ENCODE results near the gene SYNE1.
A peak's percentile ranks its signal among the peaks of the same experiment; 100 is the strongest.
"Not testable (repeated sequence)": the region's sequence is repeated elsewhere in the genome, so short reads cannot be mapped to it uniquely, and the experiment has no call there.

SYNE1 gene

GRCh38 chr6:152637296-152638047, at the start of gene SYNE1:
Gene SYNE1 (minus strand): TSS chr6:152637362. CDS start chr6:152628331, 9,031 bp downstream.
- Mint-ChIP-seq H3K9me3 (no peaks in the 10 kb centered on the region), H3K27me3 (ENCODE audit: low read depth) (peaks cover 62% of the 10 kb centered on the region), H3K27ac (peak within 1 kb of the TSS in 2 of 3 experiments; percentile 20 to 53), H3K4me1 (peaks cover 9% of the 10 kb centered on the region), H3K36me3 (ENCODE audit: low read depth) (no peaks in the 10 kb centered on the region), H3K4me3 (peak within 1 kb of the TSS; percentile 91 to 95 (median 93))
- TF ChIP-seq, protein P1, sequence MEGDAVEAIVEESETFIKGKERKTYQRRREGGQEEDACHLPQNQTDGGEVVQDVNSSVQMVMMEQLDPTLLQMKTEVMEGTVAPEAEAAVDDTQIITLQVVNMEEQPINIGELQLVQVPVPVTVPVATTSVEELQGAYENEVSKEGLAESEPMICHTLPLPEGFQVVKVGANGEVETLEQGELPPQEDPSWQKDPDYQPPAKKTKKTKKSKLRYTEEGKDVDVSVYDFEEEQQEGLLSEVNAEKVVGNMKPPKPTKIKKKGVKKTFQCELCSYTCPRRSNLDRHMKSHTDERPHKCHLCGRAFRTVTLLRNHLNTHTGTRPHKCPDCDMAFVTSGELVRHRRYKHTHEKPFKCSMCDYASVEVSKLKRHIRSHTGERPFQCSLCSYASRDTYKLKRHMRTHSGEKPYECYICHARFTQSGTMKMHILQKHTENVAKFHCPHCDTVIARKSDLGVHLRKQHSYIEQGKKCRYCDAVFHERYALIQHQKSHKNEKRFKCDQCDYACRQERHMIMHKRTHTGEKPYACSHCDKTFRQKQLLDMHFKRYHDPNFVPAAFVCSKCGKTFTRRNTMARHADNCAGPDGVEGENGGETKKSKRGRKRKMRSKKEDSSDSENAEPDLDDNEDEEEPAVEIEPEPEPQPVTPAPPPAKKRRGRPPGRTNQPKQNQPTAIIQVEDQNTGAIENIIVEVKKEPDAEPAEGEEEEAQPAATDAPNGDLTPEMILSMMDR (IDR thresholded peaks at IDR 0.05; ENCODE audit: unreplicated experiment in 3 of 3), result no peak

- no peaks in the 10 kb centered on the region for H3K36me3 Mint-ChIP-seq (ENCODE audit: low read depth)
- no peaks in the 10 kb centered on the region for H3K27me3 Mint-ChIP-seq (ENCODE audit: low read depth)
- H3K4me3 Mint-ChIP-seq, result no peak overlapping the region
- H3K9me3 Mint-ChIP-seq, result no peaks in the 10 kb centered on the region
- TF ChIP-seq, protein P1 (IDR thresholded peaks at IDR 0.05; ENCODE audit: unreplicated experiment in 3 of 3), result no peak
- no peak overlapping the region for H3K27ac Mint-ChIP-seq
- no peaks in the 10 kb centered on the region for H3K4me1 Mint-ChIP-seq
These were observed 48.7 kb upstream of the SYNE1 start for GRCh38 chr6:152685819-152686218.

DNA sequence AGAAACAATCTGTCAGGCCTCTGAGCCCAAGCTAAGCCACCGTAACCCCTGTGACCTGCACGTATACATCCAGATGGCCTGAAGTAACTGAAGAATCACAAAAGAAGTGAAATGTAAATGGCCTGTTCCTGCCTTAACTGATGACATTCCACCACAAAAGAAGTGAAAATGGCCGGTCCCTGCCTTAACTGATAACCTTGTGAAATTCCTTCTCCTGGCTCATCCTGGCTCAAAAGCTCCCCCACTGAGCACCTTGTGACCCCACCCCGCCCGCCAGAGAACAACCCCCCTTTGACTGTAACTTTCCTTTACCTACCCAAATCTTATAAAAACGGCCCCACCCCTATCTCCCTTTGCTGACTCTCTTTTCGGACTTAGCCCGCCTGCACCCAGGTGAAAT, 45.8 kb upstream of the SYNE1 start:
- not testable (repeated sequence) for H3K4me3 Mint-ChIP-seq; H3K4me1 Mint-ChIP-seq; H3K27ac Mint-ChIP-seq; H3K27me3 Mint-ChIP-seq (ENCODE audit: low read depth); H3K9me3 Mint-ChIP-seq; H3K36me3 Mint-ChIP-seq (ENCODE audit: low read depth)

DNA sequence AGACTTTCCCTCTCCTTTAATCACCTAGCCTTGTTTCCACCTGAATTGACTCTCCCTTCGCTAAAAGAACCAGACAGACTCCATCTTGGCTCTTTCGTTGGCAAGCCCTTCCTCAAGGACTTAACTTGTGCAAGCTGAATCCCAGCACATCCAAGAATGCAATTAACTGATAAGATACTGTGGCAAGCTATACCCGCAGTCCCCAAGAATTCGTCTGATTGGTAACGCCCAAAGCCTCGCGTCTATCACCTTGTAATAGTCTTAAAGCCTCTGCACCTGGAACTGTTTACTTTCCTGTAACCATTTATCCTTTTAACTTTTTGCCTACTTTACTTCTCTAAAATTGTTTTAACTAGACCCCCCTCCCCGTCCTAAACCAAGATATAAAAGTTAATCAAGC, 45.0 kb upstream of the SYNE1 start:
- Mint-ChIP-seq H3K36me3 (ENCODE audit: low read depth) (no peaks in the 10 kb centered on the region), H3K9me3 (no peaks in the 10 kb centered on the region), H3K4me3 (no peak overlapping the region), H3K27ac (no peak overlapping the region), H3K27me3 (ENCODE audit: low read depth) (no peaks in the 10 kb centered on the region), H3K4me1 (no peaks in the 10 kb centered on the region)
- TF ChIP-seq, protein P1 (IDR thresholded peaks at IDR 0.05; ENCODE audit: unreplicated experiment in 3 of 3), result no peak

GRCh38 chr6:152680879-152681517, 43.8 kb upstream of the SYNE1 start:
- no peaks in the 10 kb centered on the region for H3K36me3 Mint-ChIP-seq (ENCODE audit: low read depth)

GRCh38 chr6:152680151-152680550, 43.0 kb upstream of the SYNE1 start:
- H3K9me3 Mint-ChIP-seq, result no peaks in the 10 kb centered on the region
- H3K27ac Mint-ChIP-seq, result no peak overlapping the region
- H3K4me1 Mint-ChIP-seq, result no peaks in the 10 kb centered on the region
- no peak overlapping the region for H3K4me3 Mint-ChIP-seq
- TF ChIP-seq, protein P1 (IDR thresholded peaks at IDR 0.05; ENCODE audit: unreplicated experiment in 3 of 3), result no peak
- no peaks in the 10 kb centered on the region for H3K36me3 Mint-ChIP-seq (ENCODE audit: low read depth)
- no peaks in the 10 kb centered on the region for H3K27me3 Mint-ChIP-seq (ENCODE audit: low read depth)

More at GRCh38 chr6:152680879-152681517, 43.8 kb upstream of the SYNE1 start:
- H3K27ac Mint-ChIP-seq, result peak overlapping the region in 1 of 3 experiments; percentile 77
- no peaks in the 10 kb centered on the region for H3K9me3 Mint-ChIP-seq
- no peaks in the 10 kb centered on the region for H3K4me1 Mint-ChIP-seq
- H3K4me3 Mint-ChIP-seq, result no peak overlapping the region
- TF ChIP-seq, protein P1 (IDR thresholded peaks at IDR 0.05; ENCODE audit: unreplicated experiment in 3 of 3), result no peak
- no peaks in the 10 kb centered on the region for H3K27me3 Mint-ChIP-seq (ENCODE audit: low read depth)
